ENCODE results near the gene FARS2.

DNA sequence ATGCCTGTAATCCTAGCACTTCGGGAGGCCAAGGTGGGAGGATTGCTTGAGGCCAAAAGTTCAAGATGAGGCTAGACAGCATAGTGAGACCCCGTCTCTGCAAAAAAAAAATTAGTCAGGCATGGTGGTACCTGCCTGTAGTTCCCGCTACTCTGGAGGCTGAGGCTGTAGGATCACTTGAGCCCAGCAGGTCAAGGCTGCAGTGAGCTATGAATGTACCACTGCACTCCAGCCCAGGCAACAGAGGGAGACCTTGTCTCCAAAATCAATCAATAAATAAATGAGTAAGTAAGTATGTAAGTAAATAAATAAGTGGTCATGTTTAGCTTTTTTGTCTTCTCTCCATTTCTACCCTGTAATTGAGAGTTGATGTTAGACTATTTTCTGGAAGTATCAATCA lies 336.8 kb downstream of the FARS2 start:
- TF ChIP-seq RAD21 (IDR thresholded peaks at IDR 0.05; ENCODE audit: low read depth): no peak
- TF ChIP-seq EGR1 (IDR thresholded peaks at IDR 0.05; ENCODE audit: low read depth): no peak
- TF ChIP-seq, protein P1, sequence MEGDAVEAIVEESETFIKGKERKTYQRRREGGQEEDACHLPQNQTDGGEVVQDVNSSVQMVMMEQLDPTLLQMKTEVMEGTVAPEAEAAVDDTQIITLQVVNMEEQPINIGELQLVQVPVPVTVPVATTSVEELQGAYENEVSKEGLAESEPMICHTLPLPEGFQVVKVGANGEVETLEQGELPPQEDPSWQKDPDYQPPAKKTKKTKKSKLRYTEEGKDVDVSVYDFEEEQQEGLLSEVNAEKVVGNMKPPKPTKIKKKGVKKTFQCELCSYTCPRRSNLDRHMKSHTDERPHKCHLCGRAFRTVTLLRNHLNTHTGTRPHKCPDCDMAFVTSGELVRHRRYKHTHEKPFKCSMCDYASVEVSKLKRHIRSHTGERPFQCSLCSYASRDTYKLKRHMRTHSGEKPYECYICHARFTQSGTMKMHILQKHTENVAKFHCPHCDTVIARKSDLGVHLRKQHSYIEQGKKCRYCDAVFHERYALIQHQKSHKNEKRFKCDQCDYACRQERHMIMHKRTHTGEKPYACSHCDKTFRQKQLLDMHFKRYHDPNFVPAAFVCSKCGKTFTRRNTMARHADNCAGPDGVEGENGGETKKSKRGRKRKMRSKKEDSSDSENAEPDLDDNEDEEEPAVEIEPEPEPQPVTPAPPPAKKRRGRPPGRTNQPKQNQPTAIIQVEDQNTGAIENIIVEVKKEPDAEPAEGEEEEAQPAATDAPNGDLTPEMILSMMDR (IDR thresholded peaks at IDR 0.05 in 2 of 3, conservative IDR thresholded peaks at IDR 0.05 in 1 of 3; ENCODE audit: borderline replicate concordance in 1 of 3, insufficient read depth in 1 of 3, low read depth in 2 of 3, low read length in 2 of 3): no peak
- TF ChIP-seq EZH2 (IDR thresholded peaks at IDR 0.05): no peak
- TF ChIP-seq POLR2AphosphoS5 (IDR thresholded peaks at IDR 0.05; ENCODE audit: low read depth, low read length): no peak
- TF ChIP-seq, protein P2, sequence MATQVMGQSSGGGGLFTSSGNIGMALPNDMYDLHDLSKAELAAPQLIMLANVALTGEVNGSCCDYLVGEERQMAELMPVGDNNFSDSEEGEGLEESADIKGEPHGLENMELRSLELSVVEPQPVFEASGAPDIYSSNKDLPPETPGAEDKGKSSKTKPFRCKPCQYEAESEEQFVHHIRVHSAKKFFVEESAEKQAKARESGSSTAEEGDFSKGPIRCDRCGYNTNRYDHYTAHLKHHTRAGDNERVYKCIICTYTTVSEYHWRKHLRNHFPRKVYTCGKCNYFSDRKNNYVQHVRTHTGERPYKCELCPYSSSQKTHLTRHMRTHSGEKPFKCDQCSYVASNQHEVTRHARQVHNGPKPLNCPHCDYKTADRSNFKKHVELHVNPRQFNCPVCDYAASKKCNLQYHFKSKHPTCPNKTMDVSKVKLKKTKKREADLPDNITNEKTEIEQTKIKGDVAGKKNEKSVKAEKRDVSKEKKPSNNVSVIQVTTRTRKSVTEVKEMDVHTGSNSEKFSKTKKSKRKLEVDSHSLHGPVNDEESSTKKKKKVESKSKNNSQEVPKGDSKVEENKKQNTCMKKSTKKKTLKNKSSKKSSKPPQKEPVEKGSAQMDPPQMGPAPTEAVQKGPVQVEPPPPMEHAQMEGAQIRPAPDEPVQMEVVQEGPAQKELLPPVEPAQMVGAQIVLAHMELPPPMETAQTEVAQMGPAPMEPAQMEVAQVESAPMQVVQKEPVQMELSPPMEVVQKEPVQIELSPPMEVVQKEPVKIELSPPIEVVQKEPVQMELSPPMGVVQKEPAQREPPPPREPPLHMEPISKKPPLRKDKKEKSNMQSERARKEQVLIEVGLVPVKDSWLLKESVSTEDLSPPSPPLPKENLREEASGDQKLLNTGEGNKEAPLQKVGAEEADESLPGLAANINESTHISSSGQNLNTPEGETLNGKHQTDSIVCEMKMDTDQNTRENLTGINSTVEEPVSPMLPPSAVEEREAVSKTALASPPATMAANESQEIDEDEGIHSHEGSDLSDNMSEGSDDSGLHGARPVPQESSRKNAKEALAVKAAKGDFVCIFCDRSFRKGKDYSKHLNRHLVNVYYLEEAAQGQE (IDR thresholded peaks at IDR 0.05; ENCODE audit: low read depth): no peak
- no peak for TF ChIP-seq CEBPB (IDR thresholded peaks at IDR 0.05; ENCODE audit: low read depth)
- TF ChIP-seq ZNF274 (IDR thresholded peaks at IDR 0.05; ENCODE audit: low read depth, low read length): no peak
- no peak for TF ChIP-seq EZH2phosphoT487 (IDR thresholded peaks at IDR 0.05; ENCODE audit: borderline replicate concordance)
- no peak for TF ChIP-seq POLR2A (IDR thresholded peaks at IDR 0.05; ENCODE audit: borderline replicate concordance, extremely low read depth, insufficient read depth, insufficient read length)
- no peak for TF ChIP-seq ELF1 (IDR thresholded peaks at IDR 0.05; ENCODE audit: borderline replicate concordance, low read depth)
- TF ChIP-seq, protein P3, sequence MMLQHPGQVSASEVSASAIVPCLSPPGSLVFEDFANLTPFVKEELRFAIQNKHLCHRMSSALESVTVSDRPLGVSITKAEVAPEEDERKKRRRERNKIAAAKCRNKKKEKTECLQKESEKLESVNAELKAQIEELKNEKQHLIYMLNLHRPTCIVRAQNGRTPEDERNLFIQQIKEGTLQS (IDR thresholded peaks at IDR 0.05): no peak
- no peak for TF ChIP-seq SRF (IDR thresholded peaks at IDR 0.05; ENCODE audit: low read depth)
- no peak for TF ChIP-seq ZFX (IDR thresholded peaks at IDR 0.05)

Measured in HCT116 (cell line).